HG03064 (cell line): ENCODE data around the gene MYL10.

Experiments
- ATAC-seq: cut with Tn5 transposase; IDR thresholded peaks from one replicate; pipeline ENCODE4 v1.9.1; 2021; ENCODE audit warnings: low read depth; ENCODE audit not compliant: unreplicated experiment

MYL10 gene

GRCh38 chr7:101578552-101578951 is 50.5 kb downstream of the MYL10 start:
- no peak for ATAC-seq

- no peak for ATAC-seq
Observed at GRCh38 chr7:101576998-101577397, 52.1 kb downstream of the MYL10 start.

GRCh38 chr7:101575721-101576120 is 53.4 kb downstream of the MYL10 start:
- no peak for ATAC-seq

GRCh38 chr7:101575168-101575567 is 53.9 kb downstream of the MYL10 start:
- ATAC-seq = no peak

- ATAC-seq = no peak
Observed at GRCh38 chr7:101572156-101572555, 56.9 kb downstream of the MYL10 start.

- ATAC-seq = no peak
Observed at GRCh38 chr7:101567230-101567629, 61.9 kb downstream of the MYL10 start.

- ATAC-seq = no peak
Observed at GRCh38 chr7:101565601-101566209, 63.4 kb downstream of the MYL10 start.

GRCh38 chr7:101564778-101565211 is 64.3 kb downstream of the MYL10 start:
- no peak for ATAC-seq

- ATAC-seq = no peak
Observed at GRCh38 chr7:101563943-101564777, 64.9 kb downstream of the MYL10 start.
